K562 (cell line): ENCODE results near the gene LSR. TPM values are rescaled to one million over a fixed set of nuclear protein-coding genes. Genes with fewer than 3 reads are reported as not detected.

ENCODE experiments used
- BHLHE40 ChIP-seq: IDR thresholded peaks from 2 replicates; pipeline ENCODE4 v1.6.1; 2011; ENCODE audit warnings: low read length, improper control_type of control experiment
- CXXC5 ChIP-seq: fragments of 250-450 bp; sonication (Bioruptor Pico); IDR thresholded peaks from 2 replicates; pipeline ENCODE4 v1.8.0; 2022; ENCODE audit warnings: inconsistent platforms, mild to moderate bottlenecking, moderate library complexity
- FOXA3 ChIP-seq, 2 experiments: fragments of 450-650 bp in 1 of 2; sonication (generic) in 1 of 2; formaldehyde crosslinking; IDR thresholded peaks in 1 of 2; conservative IDR thresholded peaks in 1 of 2; 2 replicates each; pipeline versions ENCODE4 v1.4.0 to v1.8.0; 2020 to 2022; ENCODE audit warnings: mild to moderate bottlenecking in 2 of 2, missing genetic modification reagents in 1 of 2
- GMEB1 ChIP-seq: fragments of 250-450 bp; sonication (Bioruptor Pico); IDR thresholded peaks from 2 replicates; pipeline ENCODE4 v1.4.0; 2020; ENCODE audit warnings: mild to moderate bottlenecking
- KDM4B ChIP-seq, 2 experiments: fragments of 450-650 bp in 1 of 2; sonication (generic) in 1 of 2; IDR thresholded peaks; 2 replicates each; pipeline ENCODE4 v1.6.1; 2016 to 2017; ENCODE audit warnings: borderline replicate concordance in 2 of 2, antibody characterized with exemption in 1 of 2, low read depth in 1 of 2, mild to moderate bottlenecking in 1 of 2
- POLR2G ChIP-seq: fragments of 200-400 bp; formaldehyde crosslinking; IDR thresholded peaks from 2 replicates; pipeline ENCODE4 v1.6.1; 2017; ENCODE audit warnings: low read depth, mild to moderate bottlenecking, antibody characterized with exemption, low read length, moderate library complexity
- THRB ChIP-seq: fragments of 450-650 bp; formaldehyde crosslinking; conservative IDR thresholded peaks from 2 replicates; pipeline ENCODE4 v1.4.0; 2022; ENCODE audit warnings: mild to moderate bottlenecking, missing genetic modification characterization
- UBTF ChIP-seq, 2 experiments: IDR thresholded peaks; 2 replicates each; pipeline ENCODE4 v1.6.1; 2012; ENCODE audit warnings: improper control_type of control experiment in 2 of 2, low read depth in 2 of 2, low read length in 2 of 2, borderline replicate concordance in 1 of 2
- VEZF1 ChIP-seq: fragments of 200-800 bp; sonication (Bioruptor generic); IDR thresholded peaks from 2 replicates; pipeline ENCODE4 v1.6.1; 2017; ENCODE audit warnings: missing genetic modification characterization, missing compliant biosample characterization
- ZNF354B ChIP-seq: fragments of 250-450 bp; sonication (Bioruptor Pico); IDR thresholded peaks from 2 replicates; pipeline ENCODE4 v1.4.0; 2020
- ZNF395 ChIP-seq: fragments of 200-800 bp; sonication (Bioruptor generic); IDR thresholded peaks from 2 replicates; pipeline ENCODE4 v1.6.1; 2017; ENCODE audit warnings: missing genetic modification characterization, missing compliant biosample characterization
- polyA plus RNA-seq, 8 experiments: library from polyadenylated mRNA; depleted of rRNA in 4 of 8; stranded (reverse) in 5 of 8; unstranded in 3 of 8; fragments of >200 nt; fragmentation: Nextera tagmentation in 2 of 8; fragmentation: Illumina TruSeq in 1 of 8; extraction: Ambion mirVana in 2 of 8; extraction: Trizol in 1 of 8; gene quantifications; 2 replicates each; pipeline versions ENCODE4 v1.2.1 to v1.2.3, GENCODE V29; 2011 to 2014; ENCODE audit warnings: inconsistent platforms in 1 of 8, missing spikeins in 1 of 8
- total RNA-seq, 7 experiments: library from RNA; depleted of rRNA in 6 of 7; stranded (reverse); fragments of >200 nt in 6 of 7; fragmentation: Illumina TruSeq in 2 of 7; extraction: Trizol in 2 of 7; gene quantifications; 2 replicates each; pipeline versions ENCODE4 v1.2.1 to v1.2.3, GENCODE V29; 2011 to 2021; ENCODE audit warnings: low replicate concordance in 1 of 7
- TF ChIP-seq, protein P1 (sequence below): IDR thresholded peaks from 2 replicates; pipeline ENCODE4 v1.6.1; 2014; ENCODE audit warnings: antibody characterized with exemption
- TF ChIP-seq, protein P2 (sequence below): sonication (generic); formaldehyde crosslinking; IDR thresholded peaks from 2 replicates; pipeline ENCODE4 v1.9.0; 2022; ENCODE audit warnings: mild to moderate bottlenecking, missing genetic modification reagents

LSR gene
- total and polyA plus RNA-seq, 9 of the 15 experiments (the other 6 are each of a cell fraction or from before 2014, with no cell fraction given) = 0.44 to 87.9 (median 28.0) TPM

DNA sequence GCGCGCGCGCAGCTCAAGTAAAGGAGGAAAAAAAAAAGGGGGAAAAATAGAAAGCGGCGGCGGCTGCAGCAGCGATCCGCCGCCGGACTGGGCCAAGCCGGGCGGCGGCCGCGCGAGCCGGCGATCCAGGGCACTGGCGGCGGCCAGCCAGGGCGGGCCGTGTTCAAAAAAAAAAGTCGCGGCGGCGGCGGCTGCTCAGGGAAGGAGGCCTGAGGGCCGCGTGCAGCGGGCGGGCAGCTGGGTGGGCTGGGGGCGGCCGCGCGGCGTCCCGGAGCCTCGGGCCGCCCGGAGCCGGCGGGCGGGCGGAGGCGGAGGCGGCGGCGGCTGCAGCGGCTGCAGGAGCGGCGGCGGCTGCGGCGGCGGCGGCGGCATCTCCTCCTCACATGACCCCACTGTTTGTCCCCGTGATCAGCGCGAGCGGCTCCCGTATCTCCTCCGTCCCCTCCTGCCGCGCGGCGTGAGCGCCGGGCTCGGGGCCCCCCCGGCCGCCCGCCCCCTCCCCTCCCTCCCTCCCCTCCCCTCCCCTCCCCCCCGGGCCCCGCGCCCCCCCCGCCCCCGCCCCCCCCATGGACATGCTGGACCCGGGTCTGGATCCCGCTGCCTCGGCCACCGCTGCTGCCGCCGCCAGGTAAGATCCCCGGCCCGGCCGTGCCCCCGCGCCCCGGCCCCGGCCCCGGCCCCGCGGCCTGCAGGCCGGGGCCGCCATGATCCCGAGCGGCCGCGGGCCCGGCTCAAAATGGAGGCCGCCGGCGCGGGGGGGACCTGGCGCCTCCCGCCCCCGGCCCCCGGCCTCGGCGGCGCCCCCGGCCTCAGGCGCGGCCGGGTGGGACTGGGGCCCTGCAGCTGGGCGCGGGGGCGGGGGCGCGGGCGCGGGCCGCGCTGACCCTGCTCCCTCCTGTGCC, 20.0 kb downstream of the LSR start, which contains the start of gene USF2 (continued):
- TF ChIP-seq KDM4B (IDR thresholded peaks at IDR 0.05; ENCODE audit: borderline replicate concordance in 2 of 2, low read depth in 1 of 2) (peak in 1 of 2 experiments; percentile 62; a peak in 1 of 4 replicates), VEZF1 (CRISPR knock-in tag) (peak; percentile 95), CXXC5 (CRISPR knock-in tag) (peak; percentile 4), POLR2G (peak; percentile 68), ZNF395 (CRISPR knock-in tag) (peak; percentile 92), BHLHE40 (peak; percentile 73), ZNF354B (CRISPR knock-in tag) (no peak), THRB (CRISPR knock-in tag) (no peak), FOXA3 (CRISPR knock-in tag; conservative IDR thresholded peaks at IDR 0.05 in 1 of 2, IDR thresholded peaks at IDR 0.05 in 1 of 2) (no peak), GMEB1 (CRISPR knock-in tag) (0 out of 2 replicates have a peak, but pooled peaks have one; percentile 27), UBTF (IDR thresholded peaks at IDR 0.05; ENCODE audit: borderline replicate concordance in 1 of 2, low read depth in 2 of 2, low read length in 2 of 2) (0 out of 4 replicates have a peak, but pooled peaks of 1 of the 2 experiments have one; percentile 35)
- TF ChIP-seq, protein P1, sequence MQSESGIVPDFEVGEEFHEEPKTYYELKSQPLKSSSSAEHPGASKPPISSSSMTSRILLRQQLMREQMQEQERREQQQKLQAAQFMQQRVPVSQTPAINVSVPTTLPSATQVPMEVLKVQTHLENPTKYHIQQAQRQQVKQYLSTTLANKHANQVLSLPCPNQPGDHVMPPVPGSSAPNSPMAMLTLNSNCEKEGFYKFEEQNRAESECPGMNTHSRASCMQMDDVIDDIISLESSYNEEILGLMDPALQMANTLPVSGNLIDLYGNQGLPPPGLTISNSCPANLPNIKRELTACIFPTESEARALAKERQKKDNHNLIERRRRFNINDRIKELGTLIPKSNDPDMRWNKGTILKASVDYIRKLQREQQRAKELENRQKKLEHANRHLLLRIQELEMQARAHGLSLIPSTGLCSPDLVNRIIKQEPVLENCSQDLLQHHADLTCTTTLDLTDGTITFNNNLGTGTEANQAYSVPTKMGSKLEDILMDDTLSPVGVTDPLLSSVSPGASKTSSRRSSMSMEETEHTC = 0 out of 2 replicates have a peak, but pooled peaks have one; percentile 52
- TF ChIP-seq, protein P2, sequence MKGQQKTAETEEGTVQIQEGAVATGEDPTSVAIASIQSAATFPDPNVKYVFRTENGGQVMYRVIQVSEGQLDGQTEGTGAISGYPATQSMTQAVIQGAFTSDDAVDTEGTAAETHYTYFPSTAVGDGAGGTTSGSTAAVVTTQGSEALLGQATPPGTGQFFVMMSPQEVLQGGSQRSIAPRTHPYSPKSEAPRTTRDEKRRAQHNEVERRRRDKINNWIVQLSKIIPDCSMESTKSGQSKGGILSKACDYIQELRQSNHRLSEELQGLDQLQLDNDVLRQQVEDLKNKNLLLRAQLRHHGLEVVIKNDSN (CRISPR knock-in tag) = peak; percentile 70
